ENCODE measurements around the gene TARBP1.

The TARBP1 gene

GRCh38 chr1:234412830-234413229, 66.1 kb downstream of the TARBP1 start:
- no peak overlapping the region for H3K4me3 ChIP-seq (replicated peaks; ENCODE audit: insufficient read depth, low read length)
- no peak overlapping the region for H3K27ac ChIP-seq (replicated peaks)

DNA sequence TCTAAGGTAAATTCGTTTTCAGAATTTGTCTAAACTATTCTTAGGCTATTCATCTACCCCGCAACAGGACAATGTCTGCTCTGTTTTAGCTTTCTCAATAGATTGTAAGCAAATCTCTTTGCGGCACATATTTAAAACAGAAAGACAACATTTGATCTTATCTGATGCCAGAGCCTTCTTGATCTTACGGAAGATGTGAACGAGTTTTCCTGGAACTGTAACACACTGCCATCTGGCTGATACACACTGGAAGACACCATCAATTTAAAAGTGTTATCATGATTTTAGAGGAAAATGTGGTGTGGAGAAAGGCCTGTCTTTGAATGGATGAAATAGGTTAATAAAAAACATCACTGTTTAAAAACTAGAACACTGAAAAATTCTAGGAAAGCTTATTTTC, 69.7 kb downstream of the TARBP1 start:
- no peak for DNase-seq (ENCODE audit: low read depth in 1 of 2, low spot score in 1 of 2)
- Histone ChIP-seq H3K4me3 (replicated peaks; ENCODE audit: insufficient read depth, low read length) (no peak overlapping the region), H3K27ac (replicated peaks) (no peak overlapping the region), H3K27me3 (ENCODE audit: insufficient read depth, poor library complexity, severe bottlenecking) (no peaks in the 10 kb centered on the region)
- no peak for TF ChIP-seq REST (IDR thresholded peaks at IDR 0.05; ENCODE audit: insufficient replicate concordance, low read depth)
- no peak for TF ChIP-seq SPI1 (IDR thresholded peaks at IDR 0.05; ENCODE audit: borderline replicate concordance, low read depth)
- TF ChIP-seq GABPA (IDR thresholded peaks at IDR 0.05; ENCODE audit: low read depth) = no peak
- TF ChIP-seq, protein P1, sequence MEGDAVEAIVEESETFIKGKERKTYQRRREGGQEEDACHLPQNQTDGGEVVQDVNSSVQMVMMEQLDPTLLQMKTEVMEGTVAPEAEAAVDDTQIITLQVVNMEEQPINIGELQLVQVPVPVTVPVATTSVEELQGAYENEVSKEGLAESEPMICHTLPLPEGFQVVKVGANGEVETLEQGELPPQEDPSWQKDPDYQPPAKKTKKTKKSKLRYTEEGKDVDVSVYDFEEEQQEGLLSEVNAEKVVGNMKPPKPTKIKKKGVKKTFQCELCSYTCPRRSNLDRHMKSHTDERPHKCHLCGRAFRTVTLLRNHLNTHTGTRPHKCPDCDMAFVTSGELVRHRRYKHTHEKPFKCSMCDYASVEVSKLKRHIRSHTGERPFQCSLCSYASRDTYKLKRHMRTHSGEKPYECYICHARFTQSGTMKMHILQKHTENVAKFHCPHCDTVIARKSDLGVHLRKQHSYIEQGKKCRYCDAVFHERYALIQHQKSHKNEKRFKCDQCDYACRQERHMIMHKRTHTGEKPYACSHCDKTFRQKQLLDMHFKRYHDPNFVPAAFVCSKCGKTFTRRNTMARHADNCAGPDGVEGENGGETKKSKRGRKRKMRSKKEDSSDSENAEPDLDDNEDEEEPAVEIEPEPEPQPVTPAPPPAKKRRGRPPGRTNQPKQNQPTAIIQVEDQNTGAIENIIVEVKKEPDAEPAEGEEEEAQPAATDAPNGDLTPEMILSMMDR (IDR thresholded peaks at IDR 0.05; ENCODE audit: insufficient read depth, low read length) = no peak
- TF ChIP-seq POLR2AphosphoS5 (IDR thresholded peaks at IDR 0.05; ENCODE audit: low read depth) = no peak

More at GRCh38 chr1:234412830-234413229, 66.1 kb downstream of the TARBP1 start:
- TF ChIP-seq POLR2AphosphoS5 (IDR thresholded peaks at IDR 0.05; ENCODE audit: low read depth) = no peak
- no peak for TF ChIP-seq SPI1 (IDR thresholded peaks at IDR 0.05; ENCODE audit: borderline replicate concordance, low read depth)
- TF ChIP-seq, protein P1 (IDR thresholded peaks at IDR 0.05; ENCODE audit: insufficient read depth, low read length) = no peak
- TF ChIP-seq REST (IDR thresholded peaks at IDR 0.05; ENCODE audit: insufficient replicate concordance, low read depth) = no peak
- TF ChIP-seq GABPA (IDR thresholded peaks at IDR 0.05; ENCODE audit: low read depth) = no peak
- no peaks in the 10 kb centered on the region for H3K27me3 ChIP-seq (ENCODE audit: insufficient read depth, poor library complexity, severe bottlenecking)
- DNase-seq (ENCODE audit: low read depth in 1 of 2, low spot score in 1 of 2) = no peak

DNA sequence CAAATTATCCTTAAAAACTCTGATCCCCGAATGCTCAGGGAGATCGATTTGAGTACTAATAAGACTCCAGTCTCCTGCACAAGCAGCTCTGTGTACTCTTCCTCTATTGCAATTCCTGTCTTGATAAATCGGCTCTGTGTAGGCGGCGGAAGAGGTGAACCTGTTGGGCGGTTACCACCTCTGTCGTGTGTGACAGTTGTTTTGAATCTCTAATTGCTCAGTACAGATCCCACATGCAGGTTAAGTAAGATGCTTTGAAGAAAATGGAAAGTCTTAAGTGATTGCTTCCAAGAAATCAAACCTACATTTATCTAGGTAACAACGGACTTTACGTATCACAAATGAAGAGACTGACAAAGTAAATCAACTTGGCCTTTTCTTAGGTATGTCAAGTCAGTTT, 70.2 kb downstream of the TARBP1 start:
- no peaks in the 10 kb centered on the region for H3K27me3 ChIP-seq (ENCODE audit: insufficient read depth, poor library complexity, severe bottlenecking)
- no peak overlapping the region for H3K4me3 ChIP-seq (replicated peaks; ENCODE audit: insufficient read depth, low read length)
- H3K27ac ChIP-seq (replicated peaks) = no peak overlapping the region
- no peak for DNase-seq (ENCODE audit: low read depth in 1 of 2, low spot score in 1 of 2)
- TF ChIP-seq GABPA (IDR thresholded peaks at IDR 0.05; ENCODE audit: low read depth) (no peak), POLR2AphosphoS5 (IDR thresholded peaks at IDR 0.05; ENCODE audit: low read depth) (no peak), REST (IDR thresholded peaks at IDR 0.05; ENCODE audit: insufficient replicate concordance, low read depth) (no peak), SPI1 (IDR thresholded peaks at IDR 0.05; ENCODE audit: borderline replicate concordance, low read depth) (no peak)
- TF ChIP-seq, protein P1 (IDR thresholded peaks at IDR 0.05; ENCODE audit: insufficient read depth, low read length) = no peak

Data from HL-60 (cell line).